Glutamatergic neuron (in vitro differentiated cells): ENCODE measurements around the gene GPC6. TPM values are rescaled to one million over a fixed set of nuclear protein-coding genes. Genes with fewer than 3 reads are reported as not detected.

Experiments
- DNase-seq: peaks from one replicate; pipeline ENCODE4 v3.0.0; 2022
- H3K27ac Mint-ChIP-seq: one replicate; pipeline ENCODE4 v1.8.0; 2020; ENCODE audit warnings: mild to moderate bottlenecking, mixed read lengths, inconsistent platforms; ENCODE audit not compliant: unreplicated experiment
- H3K27me3 Mint-ChIP-seq: one replicate; pipeline ENCODE4 v1.8.0; 2020; ENCODE audit warnings: mild to moderate bottlenecking, moderate library complexity, mixed read lengths, inconsistent platforms; ENCODE audit not compliant: unreplicated experiment
- H3K36me3 Mint-ChIP-seq: one replicate; pipeline ENCODE4 v1.8.0; 2020; ENCODE audit warnings: mild to moderate bottlenecking, mixed read lengths, inconsistent platforms; ENCODE audit not compliant: unreplicated experiment
- H3K4me1 Mint-ChIP-seq: one replicate; pipeline ENCODE4 v1.8.0; 2020; ENCODE audit warnings: mild to moderate bottlenecking, low read depth, mixed read lengths, inconsistent platforms; ENCODE audit not compliant: unreplicated experiment
- H3K4me3 Mint-ChIP-seq: one replicate; pipeline ENCODE4 v1.8.0; 2020; ENCODE audit warnings: mild to moderate bottlenecking, mixed read lengths, inconsistent platforms; ENCODE audit not compliant: unreplicated experiment
- H3K9me3 Mint-ChIP-seq: one replicate; pipeline ENCODE4 v1.8.0; 2020; ENCODE audit warnings: mild to moderate bottlenecking, moderate library complexity, mixed read lengths, inconsistent platforms; ENCODE audit not compliant: unreplicated experiment
- CTCF ChIP-seq: fragments of 200-600 bp; sonication (generic); IDR thresholded peaks from one replicate; pipeline ENCODE4 v1.5.0; 2021; ENCODE audit not compliant: partially characterized antibody, unreplicated experiment
- total RNA-seq: library from RNA; stranded (reverse); fragmentation: NEBNext Ultra II Directional; extraction: Animal tissue kit (Norgen Biotek cat#: 25700); gene quantifications from one replicate; pipeline ENCODE4 v1.2.1, GENCODE V29; 2021; ENCODE audit not compliant: unreplicated experiment

Gene GPC6
- total RNA-seq, 1 donor from 2014 or later: 11.8 TPM

GRCh38 chr13:94427313-94427953 is 1200.8 kb downstream of the GPC6 start:
- Mint-ChIP-seq H3K36me3 (no peaks in the 10 kb centered on the region), H3K27ac (no peak overlapping the region), H3K27me3 (peaks cover 1% of the 10 kb centered on the region), H3K4me3 (no peak overlapping the region), H3K4me1 (no peaks in the 10 kb centered on the region), H3K9me3 (no peaks in the 10 kb centered on the region)
- TF ChIP-seq CTCF: no peak
- DNase-seq: no peak

GRCh38 chr13:94431574-94431973 is 1205.0 kb downstream of the GPC6 start:
- H3K27ac Mint-ChIP-seq: no peak overlapping the region
- peaks cover 1% of the 10 kb centered on the region for H3K27me3 Mint-ChIP-seq
- peaks cover 14% of the 10 kb centered on the region for H3K4me1 Mint-ChIP-seq
- TF ChIP-seq CTCF: no peak
- no peak for DNase-seq
- no peaks in the 10 kb centered on the region for H3K9me3 Mint-ChIP-seq
- H3K4me3 Mint-ChIP-seq: no peak overlapping the region
- no peaks in the 10 kb centered on the region for H3K36me3 Mint-ChIP-seq

GRCh38 chr13:94431987-94432386 is 1205.4 kb downstream of the GPC6 start:
- H3K4me3 Mint-ChIP-seq: no peak overlapping the region
- H3K36me3 Mint-ChIP-seq: no peaks in the 10 kb centered on the region
- no peak overlapping the region for H3K27ac Mint-ChIP-seq
- H3K4me1 Mint-ChIP-seq: peaks cover 14% of the 10 kb centered on the region
- DNase-seq: no peak
- peaks cover 1% of the 10 kb centered on the region for H3K27me3 Mint-ChIP-seq
- TF ChIP-seq CTCF: no peak
- H3K9me3 Mint-ChIP-seq: no peaks in the 10 kb centered on the region

- H3K27ac Mint-ChIP-seq: peak overlapping the region; percentile 88
- H3K4me1 Mint-ChIP-seq: peaks cover 14% of the 10 kb centered on the region
- DNase-seq: no peak
- TF ChIP-seq CTCF: no peak
- peak overlapping the region; percentile 37 for H3K4me3 Mint-ChIP-seq
- peaks cover 1% of the 10 kb centered on the region for H3K27me3 Mint-ChIP-seq
- no peaks in the 10 kb centered on the region for H3K36me3 Mint-ChIP-seq
- no peaks in the 10 kb centered on the region for H3K9me3 Mint-ChIP-seq
Observed at GRCh38 chr13:94433055-94433961, 1206.7 kb downstream of the GPC6 start.
